H1 (cell line): ENCODE results near the gene CNNM2. TPM values are rescaled to one million over a fixed set of nuclear protein-coding genes. Genes with fewer than 3 reads are reported as not detected.
"Not testable (repeated sequence)": the region's sequence is repeated elsewhere in the genome, so short reads cannot be mapped to it uniquely, and the experiment has no call there.

ENCODE experiments used
- CTCF ChIA-PET: fragments of 300-600 bp; sonication (Branson Sonifier 250); formaldehyde crosslinking; loops from one replicate; lab custom pipeline; 2021; ENCODE audit not compliant: partially characterized antibody; lab: Charles Lee
- POLR2A ChIA-PET: fragments of 300-600 bp; sonication (Branson Sonifier 250); formaldehyde crosslinking; loops from one replicate; lab custom pipeline; 2021; ENCODE audit warnings: inconsistent platforms; ENCODE audit not compliant: partially characterized antibody; lab: Charles Lee
- DNase-seq, 2 experiments: peaks; one replicate each; pipeline versions ENCODE4 v3.0.0 to v3.0.0-alpha.2; 2010 to 2022; ENCODE audit warnings: low spot score in 2 of 2, low read depth in 1 of 2, mixed read lengths in 1 of 2
- FAIRE-seq: peaks from 2 replicates; lab custom pipeline; 2011; peaks lifted over from hg19 to GRCh38; lab: Jason Lieb, UNC
- H2AFZ ChIP-seq: 2 replicates; pipeline ENCODE4 v1.8.1; 2012; ENCODE audit warnings: low read length, inconsistent platforms
- H2AK5ac ChIP-seq: 2 replicates; pipeline ENCODE4 v1.6.1; 2013; ENCODE audit warnings: low read depth, low read length
- H2BK120ac ChIP-seq: replicated peaks from 2 replicates; pipeline ENCODE3; 2013; ENCODE audit warnings: low read depth, low read length, inconsistent platforms
- H2BK12ac ChIP-seq: 2 replicates; pipeline ENCODE4 v1.6.1; 2013; ENCODE audit warnings: low read depth, low read length
- H2BK15ac ChIP-seq: 2 replicates; pipeline ENCODE4 v1.6.1; 2013; ENCODE audit warnings: low read length
- H2BK20ac ChIP-seq: 2 replicates; pipeline ENCODE4 v1.6.1; 2013; ENCODE audit warnings: low read length
- H2BK5ac ChIP-seq: 2 replicates; pipeline ENCODE4 v1.6.1; 2013; ENCODE audit warnings: low read depth, low read length
- H3K14ac ChIP-seq: 2 replicates; pipeline ENCODE4 v1.6.1; 2013; ENCODE audit warnings: inconsistent platforms; ENCODE audit not compliant: insufficient read length
- H3K18ac ChIP-seq: 2 replicates; pipeline ENCODE4 v1.6.1; 2013; ENCODE audit warnings: low read length; ENCODE audit errors: extremely low read depth
- H3K23ac ChIP-seq: 2 replicates; pipeline ENCODE4 v1.6.1; 2013; ENCODE audit warnings: inconsistent platforms; ENCODE audit not compliant: insufficient read length
- H3K23me2 ChIP-seq: 2 replicates; pipeline ENCODE4 v1.6.1; 2013; ENCODE audit warnings: low read depth, low read length
- H3K27ac ChIP-seq: 2 replicates; pipeline ENCODE4 v1.6.1; 2011; ENCODE audit warnings: low read depth, low read length, inconsistent platforms
- H3K27me3 ChIP-seq, 4 experiments: replicated peaks in 1 of 4; 1 replicate in 1 of 4; 2 replicates in 3 of 4; pipeline versions ENCODE4 v1.6.1 to v1.8.1; 2011 to 2013; ENCODE audit warnings: low read length in 3 of 4, mild to moderate bottlenecking in 3 of 4, inconsistent platforms in 2 of 4, mixed read lengths in 2 of 4, moderate library complexity in 1 of 4; ENCODE audit not compliant: control insufficient read depth in 3 of 4, insufficient read depth in 3 of 4; ENCODE audit errors: extremely low read depth in 1 of 4
- H3K36me3 ChIP-seq, 4 experiments: 2 replicates each; pipeline versions ENCODE4 v1.6.1 to v1.8.1; 2011 to 2013; ENCODE audit warnings: mild to moderate bottlenecking in 4 of 4, low read length in 3 of 4, moderate library complexity in 2 of 4, control low read depth in 1 of 4, inconsistent platforms in 1 of 4; ENCODE audit not compliant: insufficient read depth in 4 of 4, control insufficient read depth in 2 of 4
- H3K4ac ChIP-seq: replicated peaks from 2 replicates; pipeline ENCODE3; 2013; ENCODE audit warnings: low read length, low read depth, mixed read lengths, inconsistent platforms; ENCODE audit not compliant: insufficient read length
- H3K4me1 ChIP-seq, 4 experiments: replicated peaks in 1 of 4; 1 replicate in 1 of 4; 2 replicates in 3 of 4; pipeline versions ENCODE4 v1.6.1 to v1.8.1; 2011 to 2013; ENCODE audit warnings: low read length in 3 of 4, inconsistent platforms in 2 of 4, mixed read lengths in 1 of 4; ENCODE audit not compliant: insufficient read depth in 4 of 4, control insufficient read depth in 3 of 4
- H3K4me2 ChIP-seq, 2 experiments: 2 replicates each; pipeline versions ENCODE4 v1.6.1 to v1.8.1; 2011 to 2013; ENCODE audit warnings: low read depth in 2 of 2, low read length in 2 of 2, control low read depth in 1 of 2, inconsistent platforms in 1 of 2, mild to moderate bottlenecking in 1 of 2; ENCODE audit not compliant: insufficient read depth in 1 of 2
- H3K4me3 ChIP-seq, 4 experiments: fragments of 200-600, 300-600 bp in 1 of 4; sonication (generic), shearing (Covaris generic), sonication (Bioruptor Twin) in 1 of 4; 2 replicates each; pipeline versions ENCODE4 v1.5.1 to v1.8.1; 2011 to 2016; ENCODE audit warnings: low read length in 4 of 4, low read depth in 3 of 4, control low read depth in 2 of 4, inconsistent platforms in 2 of 4, mild to moderate bottlenecking in 2 of 4, mixed read lengths in 1 of 4, moderate library complexity in 1 of 4; ENCODE audit not compliant: insufficient read depth in 2 of 4; ENCODE audit errors: extremely low read depth in 1 of 4
- H3K56ac ChIP-seq: replicated peaks from 2 replicates; pipeline ENCODE3; 2013; ENCODE audit warnings: low read depth, mild to moderate bottlenecking, mixed read lengths, low read length, inconsistent platforms; ENCODE audit not compliant: insufficient read length
- H3K79me1 ChIP-seq: 2 replicates; pipeline ENCODE4 v1.6.1; 2013; ENCODE audit warnings: low read depth, low read length, control low read depth
- H3K79me2 ChIP-seq, 2 experiments: 2 replicates each; pipeline versions ENCODE4 v1.6.1 to v1.8.1; 2012 to 2013; ENCODE audit warnings: low read length in 2 of 2, mild to moderate bottlenecking in 2 of 2, inconsistent platforms in 1 of 2; ENCODE audit not compliant: insufficient read depth in 2 of 2, control insufficient read depth in 1 of 2
- H3K9ac ChIP-seq, 4 experiments: replicated peaks in 1 of 4; 1 replicate in 1 of 4; 2 replicates in 3 of 4; pipeline versions ENCODE4 v1.6.1 to v1.8.1; 2011 to 2013; ENCODE audit warnings: low read depth in 3 of 4, low read length in 3 of 4, control low read depth in 2 of 4, mild to moderate bottlenecking in 2 of 4, moderate library complexity in 2 of 4, inconsistent platforms in 1 of 4; ENCODE audit errors: extremely low read depth in 1 of 4
- H3K9me3 ChIP-seq, 2 experiments: 2 replicates each; pipeline versions ENCODE4 v1.6.1 to v1.8.1; 2012 to 2013; ENCODE audit warnings: mild to moderate bottlenecking in 2 of 2, moderate library complexity in 2 of 2, control low read depth in 1 of 2, inconsistent platforms in 1 of 2, low read depth in 1 of 2, low read length in 1 of 2, mixed read lengths in 1 of 2; ENCODE audit not compliant: insufficient read depth in 2 of 2
- H4K20me1 ChIP-seq, 2 experiments: replicated peaks in 1 of 2; 2 replicates each; pipeline versions ENCODE3 to v1.8.1; 2011 to 2013; ENCODE audit warnings: inconsistent platforms in 2 of 2, low read length in 2 of 2, mild to moderate bottlenecking in 1 of 2; ENCODE audit not compliant: insufficient read depth in 2 of 2, control insufficient read depth in 1 of 2
- H4K5ac ChIP-seq: 2 replicates; pipeline ENCODE4 v1.6.1; 2013; ENCODE audit warnings: low read length, low read depth, mixed read lengths, inconsistent platforms; ENCODE audit not compliant: insufficient read length
- H4K8ac ChIP-seq: 2 replicates; pipeline ENCODE4 v1.8.0; 2013; ENCODE audit warnings: mild to moderate bottlenecking, moderate library complexity, low read length, inconsistent platforms; ENCODE audit not compliant: insufficient read depth; ENCODE audit errors: extremely low read depth
- H4K91ac ChIP-seq: replicated peaks from 2 replicates; pipeline ENCODE3; 2013; ENCODE audit warnings: low read length, mixed read lengths, inconsistent platforms; ENCODE audit not compliant: insufficient read length
- WGBS, 2 experiments: shearing (Covaris generic) in 1 of 2; methylation state at CpG; one replicate each; pipeline versions ENCODE4 v1.1.6 to v1.1.7; 2013 to 2015; ENCODE audit warnings: low lambda C conversion rate in 2 of 2, mixed read lengths in 2 of 2, inconsistent platforms in 1 of 2, low coverage in 1 of 2, missing lambda C conversion rate in 1 of 2; ENCODE audit not compliant: insufficient replicate concordance in 2 of 2, insufficient coverage in 1 of 2, insufficient read length in 1 of 2; ENCODE audit errors: extremely low coverage in 1 of 2, missing lambda C conversion rate in 1 of 2; 5-methylcytosine and 5-hydroxymethylcytosine counted together
- polyA plus RNA-seq, 7 experiments: library from polyadenylated mRNA; depleted of rRNA in 3 of 7; stranded (reverse) in 5 of 7; unstranded in 2 of 7; fragments of >200 nt in 5 of 7; fragments of 200-250 nt in 2 of 7; gene quantifications; 1 replicate in 5 of 7; 2 replicates in 1 of 7; 4 replicates in 1 of 7; pipeline versions ENCODE4 v1.2.1 to v1.2.3, GENCODE V29; 2011 to 2013; ENCODE audit warnings: missing spikeins in 2 of 7, mixed read lengths in 2 of 7
- total RNA-seq: library from RNA; stranded (reverse); fragmentation: NEBNext Ultra II Directional; extraction: Animal tissue kit (Norgen Biotek cat#: 25700); gene quantifications from 2 replicates; pipeline ENCODE4 v1.2.1, GENCODE V29; 2021

CNNM2 gene
- total and polyA plus RNA-seq, 2 of the 8 experiments (the other 6 are each of a cell fraction or from before 2014, with no cell fraction given): 7.3 to 23.6 TPM

- H3K23me2 ChIP-seq, POLR2A ChIA-PET, H4K5ac ChIP-seq, H3K4ac ChIP-seq, H4K91ac ChIP-seq, H3K23ac ChIP-seq, H2BK20ac ChIP-seq, H3K27me3 ChIP-seq, H3K4me1 ChIP-seq, FAIRE-seq, H4K20me1 ChIP-seq, H3K4me2 ChIP-seq, H2BK12ac ChIP-seq, H4K8ac ChIP-seq, H3K4me3 ChIP-seq, H3K79me1 ChIP-seq, H3K18ac ChIP-seq, H2AK5ac ChIP-seq, H3K9me3 ChIP-seq, H3K9ac ChIP-seq, H3K79me2 ChIP-seq, H3K27ac ChIP-seq, H3K36me3 ChIP-seq, H2BK120ac ChIP-seq, DNase-seq, H2BK5ac ChIP-seq, H3K56ac ChIP-seq, H2AFZ ChIP-seq, H2BK15ac ChIP-seq, H3K14ac ChIP-seq: not testable (repeated sequence)
- WGBS, 2 experiments: 90% methylated on average over 7 of the region's 7 CpGs; no CpG with 5 or more reads in 1 of the 2 experiments
- CTCF ChIA-PET: interaction anchor here (0.9 to 1.2 kb wide), 2 partner anchors 10 to 83 kb away, joined by 3 to 4 read pairs; no protein-coding TSS in a partner anchor
Observed at GRCh38 chr10:103000050-103000449, 82.0 kb downstream of the CNNM2 start.
